HepG2 (cell line): ENCODE results near the gene ZNF491. TPM values are rescaled to one million over a fixed set of nuclear protein-coding genes. Genes with fewer than 3 reads are reported as not detected.

ENCODE experiments used
- ATF7-NPFF ChIP-seq: sonication (generic); formaldehyde crosslinking; IDR thresholded peaks from 2 replicates; pipeline ENCODE4 v1.8.1; 2023; ENCODE audit warnings: mild to moderate bottlenecking, low read depth, missing genetic modification reagents, moderate library complexity
- ETV5 ChIP-seq: IDR thresholded peaks from 2 replicates; pipeline ENCODE4 v1.6.1; 2018; ENCODE audit warnings: missing biosample characterization, missing genetic modification reagents, inconsistent platforms, borderline replicate concordance
- HNRNPUL1 ChIP-seq: fragments of 200-400 bp; formaldehyde crosslinking; IDR thresholded peaks from 2 replicates; pipeline ENCODE4 v1.6.1; 2017; ENCODE audit warnings: low read depth, mild to moderate bottlenecking, low read length, moderate library complexity
- KDM6A ChIP-seq: IDR thresholded peaks from 2 replicates; pipeline ENCODE4 v1.6.1; 2016; ENCODE audit warnings: low read depth
- KLF9 ChIP-seq: IDR thresholded peaks from 2 replicates; pipeline ENCODE4 v1.6.1; 2016; ENCODE audit warnings: low read depth
- PHF21A ChIP-seq: sonication (generic); formaldehyde crosslinking; IDR thresholded peaks from 2 replicates; pipeline ENCODE4 v1.5.0; 2020; ENCODE audit warnings: mild to moderate bottlenecking, missing genetic modification reagents
- POLR2A ChIP-seq, 2 experiments: IDR thresholded peaks; 2 replicates each; pipeline ENCODE4 v1.6.1; 2011; ENCODE audit warnings: low read depth in 2 of 2, low read length in 2 of 2, mild to moderate bottlenecking in 1 of 2, moderate library complexity in 1 of 2; ENCODE audit not compliant: insufficient read depth in 1 of 2
- RAD51 ChIP-seq: fragments of 450-650 bp; IDR thresholded peaks from 2 replicates; pipeline ENCODE4 v1.6.1; 2016; ENCODE audit warnings: borderline replicate concordance
- SRF ChIP-seq: IDR thresholded peaks from 2 replicates; pipeline ENCODE4 v1.6.1; 2011; ENCODE audit warnings: mild to moderate bottlenecking, low read depth, low read length, moderate library complexity
- TFDP1 ChIP-seq: IDR thresholded peaks from 2 replicates; pipeline ENCODE4 v1.6.1; 2016; ENCODE audit warnings: missing compliant biosample characterization, missing genetic modification reagents, borderline replicate concordance
- ZBTB4 ChIP-seq: sonication (generic); formaldehyde crosslinking; IDR thresholded peaks from 2 replicates; pipeline ENCODE4 v1.4.0; 2020; ENCODE audit warnings: missing genetic modification reagents, mild to moderate bottlenecking, borderline replicate concordance
- ZBTB8A ChIP-seq: sonication (generic); formaldehyde crosslinking; IDR thresholded peaks from 2 replicates; pipeline ENCODE4 v1.4.0; 2020; ENCODE audit warnings: mild to moderate bottlenecking, low read depth, missing genetic modification reagents, borderline replicate concordance
- ZNF136 ChIP-seq: sonication (generic); formaldehyde crosslinking; IDR thresholded peaks from 2 replicates; pipeline ENCODE4 v1.8.1; 2022; ENCODE audit warnings: low read depth, mild to moderate bottlenecking, moderate library complexity, missing genetic modification reagents
- ZNF160 ChIP-seq: sonication (generic); formaldehyde crosslinking; IDR thresholded peaks from 2 replicates; pipeline ENCODE4 v1.8.0; 2022; ENCODE audit warnings: mild to moderate bottlenecking, inconsistent platforms, missing genetic modification reagents
- ZNF205 ChIP-seq: IDR thresholded peaks from 2 replicates; pipeline ENCODE4 v1.6.1; 2018; ENCODE audit warnings: missing biosample characterization, missing genetic modification reagents
- ZNF660 ChIP-seq: sonication (generic); formaldehyde crosslinking; IDR thresholded peaks from 2 replicates; pipeline ENCODE4 v1.5.1; 2020; ENCODE audit warnings: mild to moderate bottlenecking, low read depth, missing genetic modification reagents, borderline replicate concordance
- ZNF737 ChIP-seq: sonication (generic); formaldehyde crosslinking; IDR thresholded peaks from 2 replicates; pipeline ENCODE4 v1.5.0; 2020; ENCODE audit warnings: missing genetic modification reagents, mild to moderate bottlenecking, borderline replicate concordance
- ZNF788 ChIP-seq: sonication (generic); formaldehyde crosslinking; IDR thresholded peaks from 2 replicates; pipeline ENCODE4 v1.5.0; 2020; ENCODE audit warnings: mild to moderate bottlenecking, missing genetic modification reagents, borderline replicate concordance
- ZNF800 ChIP-seq: sonication (generic); formaldehyde crosslinking; IDR thresholded peaks from 2 replicates; pipeline ENCODE4 v1.4.0; 2020; ENCODE audit warnings: missing genetic modification reagents
- ZNF83 ChIP-seq: sonication (generic); formaldehyde crosslinking; IDR thresholded peaks from 2 replicates; pipeline ENCODE4 v1.4.0; 2020; ENCODE audit warnings: missing genetic modification reagents, mild to moderate bottlenecking, borderline replicate concordance
- ZNF891 ChIP-seq: sonication (generic); formaldehyde crosslinking; IDR thresholded peaks from 2 replicates; pipeline ENCODE4 v1.5.0; 2020; ENCODE audit warnings: mild to moderate bottlenecking, missing genetic modification reagents
- ZSCAN29 ChIP-seq: sonication (generic); formaldehyde crosslinking; conservative IDR thresholded peaks from 2 replicates; pipeline ENCODE4 v1.4.0; 2020; ENCODE audit warnings: mild to moderate bottlenecking, missing genetic modification reagents
- polyA plus RNA-seq, 8 experiments: library from polyadenylated mRNA; depleted of rRNA in 3 of 8; stranded (reverse) in 7 of 8; unstranded in 1 of 8; fragments of >200 nt; fragmentation: Illumina TruSeq in 4 of 8; extraction: Trizol in 4 of 8; gene quantifications; 2 replicates each; pipeline versions ENCODE4 v1.2.1 to v1.2.3, GENCODE V29; 2011 to 2016; ENCODE audit warnings: low read depth in 4 of 8, missing spikeins in 1 of 8, mixed read lengths in 1 of 8; ENCODE audit not compliant: insufficient read depth in 1 of 8
- total RNA-seq, 5 experiments: library from RNA; depleted of rRNA; stranded (reverse); fragments of >200 nt; fragmentation: Illumina TruSeq; extraction: Trizol; gene quantifications; 2 replicates each; pipeline ENCODE4 v1.2.3, GENCODE V29; 2016; ENCODE audit warnings: low read depth in 1 of 5

The ZNF491 gene
- total and polyA plus RNA-seq, 2 of the 13 experiments (the other 11 are each of a cell fraction or from before 2014, with no cell fraction given), result 0.57 to 2.2 TPM

GRCh38 chr19:11766597-11767591 is 31.4 kb upstream of the ZNF491 start, which contains the start of gene ZNF441 (continued):
- no peak for TF ChIP-seq KDM6A
- no peak for TF ChIP-seq ZNF160 (CRISPR knock-in tag)
- TF ChIP-seq ZNF136 (CRISPR knock-in tag), result peak; percentile 34; the same call in 1 of the 2 replicates
- peak; percentile 77 to 93 for TF ChIP-seq POLR2A (IDR thresholded peaks at IDR 0.05; ENCODE audit: insufficient read depth in 1 of 2, low read depth in 2 of 2, low read length in 2 of 2)
- no peak; the same call in 1 of the 2 replicates for TF ChIP-seq ATF7-NPFF (CRISPR knock-in tag)
- TF ChIP-seq ZNF800 (CRISPR knock-in tag), result no peak
- TF ChIP-seq ETV5 (CRISPR knock-in tag), result peak; percentile 52; the same call in 1 of the 2 replicates
- 0 out of 2 replicates have a peak, but pooled peaks have one; percentile 7 for TF ChIP-seq ZNF788 (CRISPR knock-in tag)
- TF ChIP-seq ZSCAN29 (CRISPR knock-in tag), result peak; percentile 69
- peak; percentile 39; the same call in 1 of the 2 replicates for TF ChIP-seq ZNF891 (CRISPR knock-in tag)
- TF ChIP-seq TFDP1 (CRISPR knock-in tag), result peak; percentile 82; the same call in 1 of the 2 replicates
- TF ChIP-seq ZNF83 (CRISPR knock-in tag), result no peak
- 0 out of 2 replicates have a peak, but pooled peaks have one; percentile 15 for TF ChIP-seq ZNF205 (CRISPR knock-in tag)
- no peak for TF ChIP-seq ZBTB8A (CRISPR knock-in tag)
- TF ChIP-seq ZNF737 (CRISPR knock-in tag), result no peak
- TF ChIP-seq HNRNPUL1, result no peak
- peak; percentile 86 for TF ChIP-seq PHF21A (CRISPR knock-in tag)
- no peak for TF ChIP-seq ZNF660 (CRISPR knock-in tag)
- no peak; the same call in 1 of the 2 replicates for TF ChIP-seq ZBTB4
- no peak for TF ChIP-seq SRF
- TF ChIP-seq KLF9 (CRISPR knock-in tag), result 0 out of 2 replicates have a peak, but pooled peaks have one; percentile 49
- no peak for TF ChIP-seq RAD51
